GM19397 (cell line): ENCODE data around the gene ZMIZ2.
"Not testable (repeated sequence)": the region's sequence is repeated elsewhere in the genome, so short reads cannot be mapped to it uniquely, and the experiment has no call there.

Experiments
- ATAC-seq: cut with Tn5 transposase; IDR thresholded peaks from one replicate; pipeline ENCODE4 v1.9.1; 2021; ENCODE audit warnings: mild to moderate bottlenecking, moderate library complexity; ENCODE audit not compliant: unreplicated experiment

Gene ZMIZ2

GRCh38 chr7:44748045-44748947, at the start of gene ZMIZ2:
ZMIZ2 (plus strand) TSS chr7:44748847; CDS start chr7:44756250, 7,403 bp downstream.
- peak; percentile 80 for ATAC-seq

- not testable (repeated sequence) for ATAC-seq
Measured at GRCh38 chr7:44699598-44699997, 49.0 kb upstream of the ZMIZ2 start.

- no peak for ATAC-seq
Measured at GRCh38 chr7:44700322-44700721, 48.3 kb upstream of the ZMIZ2 start.

GRCh38 chr7:44703391-44703790, 45.3 kb upstream of the ZMIZ2 start:
- not testable (repeated sequence) for ATAC-seq

GRCh38 chr7:44703921-44704320, 44.7 kb upstream of the ZMIZ2 start:
- no peak for ATAC-seq

- no peak for ATAC-seq
Measured at GRCh38 chr7:44705434-44705833, 43.2 kb upstream of the ZMIZ2 start.

- no peak for ATAC-seq
Measured at GRCh38 chr7:44706788-44707557, 41.7 kb upstream of the ZMIZ2 start.

- no peak for ATAC-seq
Measured at GRCh38 chr7:44707558-44708230, 41.0 kb upstream of the ZMIZ2 start.

- no peak for ATAC-seq
Measured at GRCh38 chr7:44709011-44709915, 39.4 kb upstream of the ZMIZ2 start.

GRCh38 chr7:44709945-44710596, 38.6 kb upstream of the ZMIZ2 start:
- no peak for ATAC-seq

GRCh38 chr7:44711528-44711927, 37.1 kb upstream of the ZMIZ2 start:
- ATAC-seq = no peak

- no peak for ATAC-seq
Measured at GRCh38 chr7:44712012-44712411, 36.6 kb upstream of the ZMIZ2 start.

GRCh38 chr7:44713141-44713540, 35.5 kb upstream of the ZMIZ2 start:
- ATAC-seq = no peak

- ATAC-seq = no peak
Measured at GRCh38 chr7:44713680-44714335, 34.8 kb upstream of the ZMIZ2 start.

GRCh38 chr7:44716205-44716604, 32.4 kb upstream of the ZMIZ2 start:
- ATAC-seq = no peak

GRCh38 chr7:44720301-44720700, 28.3 kb upstream of the ZMIZ2 start:
- ATAC-seq = no peak

GRCh38 chr7:44724276-44724675, 24.4 kb upstream of the ZMIZ2 start:
- ATAC-seq = no peak

GRCh38 chr7:44726250-44726649, 22.4 kb upstream of the ZMIZ2 start:
- ATAC-seq = not testable (repeated sequence)
